ENCODE data around the gene ZNF273.
"Not testable (repeated sequence)": the region's sequence is repeated elsewhere in the genome, so short reads cannot be mapped to it uniquely, and the experiment has no call there.

Gene ZNF273

DNA sequence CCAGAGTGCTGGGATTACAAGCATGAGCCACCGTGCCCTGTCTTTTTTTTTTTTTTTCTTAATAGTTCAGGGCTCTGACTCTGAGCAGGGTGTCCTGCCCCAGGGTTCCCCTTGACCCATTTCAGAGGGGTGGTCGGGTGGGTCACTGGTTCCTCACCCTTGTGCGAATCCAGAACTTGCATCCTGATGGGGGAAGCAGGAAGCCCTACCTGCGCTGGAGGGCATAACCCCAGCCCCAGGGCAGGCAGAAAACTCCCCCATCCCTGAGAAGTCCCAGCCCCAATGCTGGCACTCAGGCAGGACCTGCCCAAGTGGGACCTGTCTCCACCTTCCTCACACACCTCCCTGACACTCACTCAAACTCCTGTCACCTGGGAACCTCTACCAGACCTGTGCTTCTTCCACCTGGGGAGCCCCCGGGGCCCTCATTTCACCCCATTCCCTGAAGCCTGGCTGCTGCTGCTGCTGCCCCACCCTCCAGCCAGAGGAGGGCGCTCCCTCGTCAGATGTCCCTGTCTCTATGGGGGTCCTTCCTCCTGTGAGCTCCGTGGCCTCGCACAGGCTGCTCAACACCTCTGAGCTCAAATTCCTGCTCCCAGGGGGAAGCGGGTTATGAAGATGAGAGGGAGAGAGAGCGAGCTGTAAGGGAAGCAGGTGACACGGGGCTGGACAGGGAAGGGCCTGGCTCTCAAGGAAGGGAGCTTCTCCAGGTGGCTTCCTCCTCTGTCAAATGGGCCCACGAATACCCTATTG, 15.1 kb upstream of the ZNF273 start:
- TF ChIP-seq JUND (IDR thresholded peaks at IDR 0.05; ENCODE audit: low read depth): no peak
- in situ Hi-C loops (cut with HindIII; ENCODE audit: low pct_unique_long_range_greater_than_20kb, low sequenced_read_pairs): no loop called here
- no peak for DNase-seq (ENCODE audit: low read depth in 1 of 2, low spot score in 1 of 2)

DNA sequence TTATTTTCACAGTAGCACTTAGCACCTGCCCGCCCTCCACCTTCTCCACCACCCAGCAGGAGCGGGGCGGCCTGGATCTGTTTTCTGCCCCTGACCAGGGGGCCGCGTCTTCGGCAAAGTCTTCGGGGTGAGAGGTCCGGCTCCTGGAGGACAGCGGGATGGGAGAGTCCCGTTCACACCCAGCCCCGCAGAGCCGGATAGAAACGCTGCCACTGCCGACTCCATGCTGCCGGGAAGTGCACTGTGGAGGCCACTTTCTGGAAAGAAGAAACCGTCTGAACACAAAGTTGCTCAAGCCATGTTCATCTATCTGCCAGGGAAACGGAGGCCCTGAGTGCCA, 14.5 kb upstream of the ZNF273 start:
- in situ Hi-C loops (cut with HindIII; ENCODE audit: low pct_unique_long_range_greater_than_20kb, low sequenced_read_pairs): no loop called here
- DNase-seq (ENCODE audit: low read depth in 1 of 2, low spot score in 1 of 2): no peak
- TF ChIP-seq JUND (IDR thresholded peaks at IDR 0.05; ENCODE audit: low read depth): no peak

DNA sequence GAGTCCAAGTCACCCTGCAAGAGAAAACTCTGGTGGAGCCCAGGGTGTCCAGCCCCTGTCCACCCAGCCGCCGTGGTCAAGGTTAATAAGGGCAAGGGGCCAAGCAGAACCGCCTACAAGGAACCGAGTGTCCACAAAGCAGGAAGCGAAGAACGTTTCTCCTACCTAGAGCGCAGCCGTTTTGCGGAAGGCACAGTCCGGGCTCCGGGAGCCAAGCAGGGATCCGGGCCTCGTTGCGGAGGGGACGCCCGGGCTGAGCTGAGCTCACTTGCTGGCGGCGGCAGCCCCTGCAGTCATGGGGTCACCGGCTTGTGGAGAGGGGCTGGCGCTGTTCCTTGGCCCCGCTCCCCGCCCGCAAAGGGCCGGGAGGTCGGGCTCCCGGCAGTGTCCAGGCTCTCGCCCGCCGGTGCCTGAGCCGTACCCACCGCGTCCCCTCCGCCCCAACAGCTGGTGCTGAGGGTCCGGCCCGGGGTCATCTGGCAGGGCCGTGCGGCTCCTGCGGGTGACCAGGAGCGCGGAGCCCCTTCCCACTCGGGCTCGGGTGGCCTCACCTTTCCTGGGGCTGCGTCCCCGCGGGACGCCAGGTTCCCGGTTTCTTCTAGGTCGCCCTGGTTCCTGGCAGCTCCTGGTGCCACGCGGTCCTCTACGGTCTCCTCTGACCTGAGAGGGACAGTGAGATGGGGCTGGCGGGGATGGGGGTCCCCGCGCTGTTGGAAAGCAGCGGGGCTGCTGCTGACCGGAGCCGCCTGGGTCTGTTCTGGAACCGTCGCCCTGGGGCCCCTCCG, 14.0 kb upstream of the ZNF273 start:
- DNase-seq (ENCODE audit: low read depth in 1 of 2, low spot score in 1 of 2): peak in 1 of 2 experiments; percentile 42
- in situ Hi-C loops (cut with HindIII; ENCODE audit: low pct_unique_long_range_greater_than_20kb, low sequenced_read_pairs): no loop called here

DNA sequence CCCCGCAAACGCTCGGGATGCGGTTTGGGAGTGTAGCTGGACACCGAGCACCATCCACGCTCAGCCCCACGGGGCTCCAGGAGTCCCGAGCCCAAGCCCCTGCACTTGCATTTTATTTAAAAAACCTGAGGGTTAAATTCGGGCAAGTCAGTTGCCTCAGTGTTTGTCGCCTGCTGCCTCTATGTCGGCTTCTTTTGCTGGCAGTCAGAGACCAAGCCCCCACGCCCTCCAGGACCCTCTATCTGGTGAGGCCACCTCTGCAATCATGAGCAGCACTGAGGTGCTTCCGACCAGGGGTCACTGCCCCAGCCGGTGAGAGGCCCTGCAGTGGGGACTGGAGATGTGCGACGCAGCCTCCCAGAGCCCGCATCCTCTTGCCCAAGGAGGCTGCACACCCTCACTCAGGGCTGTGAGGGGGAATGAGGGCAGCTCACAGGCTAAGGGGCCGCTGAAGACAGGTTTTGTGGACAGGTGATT, 13.3 kb upstream of the ZNF273 start:
- DNase-seq (ENCODE audit: low read depth in 1 of 2, low spot score in 1 of 2): no peak
- no peak for TF ChIP-seq JUND (IDR thresholded peaks at IDR 0.05; ENCODE audit: low read depth)
- in situ Hi-C loops (cut with HindIII; ENCODE audit: low pct_unique_long_range_greater_than_20kb, low sequenced_read_pairs): no loop called here

More for the DNA sequence above, 14.0 kb upstream of the ZNF273 start:
- no peak for TF ChIP-seq JUND (IDR thresholded peaks at IDR 0.05; ENCODE audit: low read depth)

DNA sequence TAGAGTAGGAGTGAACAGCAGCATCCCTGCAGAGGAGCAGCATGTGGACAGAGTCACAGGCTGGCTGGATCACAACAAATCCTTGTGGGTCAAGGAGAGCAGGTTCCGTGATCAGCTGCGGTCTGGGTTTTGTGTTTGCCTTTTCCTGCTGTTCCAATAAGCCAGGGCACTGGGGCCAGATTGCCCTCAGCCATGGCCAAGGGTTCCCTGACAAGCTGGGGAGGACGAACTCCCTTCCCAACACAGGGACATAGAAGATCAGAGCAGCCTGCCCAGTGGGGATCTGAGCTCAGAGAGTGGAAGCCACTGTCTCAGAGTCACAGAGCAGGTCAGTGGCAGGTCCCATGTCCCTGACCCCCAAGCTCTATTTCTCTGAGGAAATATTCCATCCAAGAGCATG, 12.8 kb upstream of the ZNF273 start:
- in situ Hi-C loops (cut with HindIII; ENCODE audit: low pct_unique_long_range_greater_than_20kb, low sequenced_read_pairs): not testable (repeated sequence)
- DNase-seq (ENCODE audit: low read depth in 1 of 2, low spot score in 1 of 2): peak in 1 of 2 experiments; percentile 10

DNA sequence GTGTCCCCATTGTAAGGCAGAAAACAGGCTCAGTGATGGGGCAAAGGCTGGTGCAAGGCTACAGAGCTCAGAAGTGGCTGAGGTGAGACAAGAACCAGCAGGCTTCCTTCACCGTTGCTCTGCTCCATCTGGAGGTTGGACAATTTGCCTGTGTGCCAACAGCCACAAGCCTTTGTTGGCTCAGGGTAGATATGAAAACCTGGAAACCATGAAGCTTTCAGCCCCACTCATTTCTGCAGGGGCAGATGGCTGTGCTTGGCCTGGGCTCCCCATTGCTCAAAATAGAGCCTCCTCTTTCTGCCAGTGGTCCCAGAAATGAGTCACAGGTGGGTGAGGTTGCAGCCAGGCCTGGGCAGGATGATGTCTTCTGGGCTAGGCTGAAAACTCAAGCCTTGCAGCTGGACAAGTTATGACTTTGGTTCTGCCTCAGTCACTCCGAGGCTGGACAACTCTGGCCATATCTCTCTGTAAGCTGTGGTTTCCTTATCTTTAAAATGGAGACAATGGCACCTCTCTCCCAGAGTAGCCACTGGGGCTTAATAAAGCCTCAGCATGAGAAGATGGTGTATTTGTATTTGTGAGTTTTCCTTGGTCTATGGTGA, 12.2 kb upstream of the ZNF273 start:
- in situ Hi-C loops (cut with HindIII; ENCODE audit: low pct_unique_long_range_greater_than_20kb, low sequenced_read_pairs): no loop called here
- TF ChIP-seq JUND (IDR thresholded peaks at IDR 0.05; ENCODE audit: low read depth): no peak
- no peak for DNase-seq (ENCODE audit: low read depth in 1 of 2, low spot score in 1 of 2)

DNA sequence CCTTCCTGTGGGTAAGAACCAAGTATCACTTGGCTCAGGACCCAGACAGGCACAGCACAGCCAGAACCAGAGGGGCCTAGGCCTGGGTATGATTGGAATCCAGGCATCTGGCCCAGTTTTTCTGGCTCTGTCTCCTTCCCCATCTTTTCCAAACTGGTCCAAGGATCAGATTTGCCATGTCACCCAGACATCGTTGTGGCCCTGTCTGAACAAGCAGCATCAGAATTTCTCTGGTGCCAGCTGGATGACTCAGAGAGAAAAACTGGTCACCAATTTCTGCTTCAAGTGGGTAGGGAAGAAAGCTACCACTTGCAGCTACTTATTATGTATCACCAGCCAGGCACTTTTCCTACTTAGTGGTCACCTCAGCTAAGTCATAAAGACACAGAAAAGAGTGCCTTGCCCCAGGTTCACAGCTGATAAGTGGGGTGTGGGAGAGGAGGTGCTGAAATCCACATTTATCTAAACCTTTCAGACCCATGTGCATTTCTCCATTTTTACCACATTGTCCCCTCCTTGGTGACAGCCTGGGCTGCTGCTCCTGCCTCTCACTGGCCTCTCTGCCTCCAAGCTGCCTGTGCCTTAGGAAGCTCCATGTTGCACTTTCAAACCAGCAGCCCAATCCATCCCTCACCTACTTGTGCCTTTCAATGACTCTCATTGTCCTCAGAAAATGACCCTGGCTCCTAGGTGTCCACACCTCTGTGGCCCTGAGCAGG, 11.6 kb upstream of the ZNF273 start:
- in situ Hi-C loops (cut with HindIII; ENCODE audit: low pct_unique_long_range_greater_than_20kb, low sequenced_read_pairs): not testable (repeated sequence)
- DNase-seq (ENCODE audit: low read depth in 1 of 2, low spot score in 1 of 2): peak in 1 of 2 experiments; percentile 5

DNA sequence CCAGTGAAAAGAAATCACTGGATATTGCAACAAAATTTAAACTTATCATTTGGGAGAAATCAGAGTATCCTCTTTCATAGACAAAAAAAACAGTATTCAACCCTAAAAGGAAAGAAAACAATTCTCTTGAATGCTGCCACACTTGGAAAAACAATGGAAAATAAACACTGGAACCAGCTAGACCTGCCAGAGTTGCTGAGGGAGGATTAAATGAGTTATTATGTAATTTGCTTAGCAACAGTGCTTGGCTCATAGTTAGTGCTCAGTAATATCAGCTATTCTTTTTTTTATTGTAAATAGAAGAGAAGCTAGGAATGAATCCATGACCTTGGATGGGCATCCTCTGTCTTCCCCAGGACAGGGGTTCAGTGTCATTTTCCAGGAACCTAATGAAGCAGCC, 11.0 kb upstream of the ZNF273 start:
- peak; percentile 5 to 52 for DNase-seq (ENCODE audit: low read depth in 1 of 2, low spot score in 1 of 2)
- in situ Hi-C loops (cut with HindIII; ENCODE audit: low pct_unique_long_range_greater_than_20kb, low sequenced_read_pairs): no loop called here
- TF ChIP-seq JUND (IDR thresholded peaks at IDR 0.05; ENCODE audit: low read depth): no peak

DNA sequence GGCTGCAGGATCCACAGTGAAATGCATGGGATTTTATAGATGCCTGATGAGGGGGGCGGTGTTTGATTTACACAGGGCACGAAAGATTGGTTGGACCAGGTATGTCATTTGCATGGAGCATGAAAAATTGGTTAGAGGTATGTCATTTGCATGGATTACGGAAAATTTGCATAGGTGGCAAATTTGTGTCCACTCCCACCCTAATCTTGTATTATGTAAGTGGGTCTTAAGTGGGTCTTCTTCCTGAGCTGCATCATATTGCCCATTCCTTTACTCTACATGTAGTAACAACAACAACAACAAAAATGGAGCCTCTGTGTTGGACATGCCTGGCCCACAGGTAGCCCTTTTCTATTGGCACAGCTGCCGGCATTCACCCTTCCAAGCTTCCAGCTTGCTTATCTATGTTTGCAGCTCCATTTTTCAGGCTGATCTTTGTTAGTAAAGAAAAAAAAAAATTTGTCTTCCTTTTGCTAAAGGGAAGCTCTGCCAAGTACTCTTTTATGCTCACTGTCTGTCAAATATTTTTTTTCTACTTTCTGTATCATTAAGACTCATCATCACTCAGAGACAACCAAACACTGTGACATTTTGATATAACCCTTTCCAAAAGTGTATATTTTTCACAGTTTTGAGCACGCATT, 10.3 kb upstream of the ZNF273 start:
- no peak for DNase-seq (ENCODE audit: low read depth in 1 of 2, low spot score in 1 of 2)
- in situ Hi-C loops (cut with HindIII; ENCODE audit: low pct_unique_long_range_greater_than_20kb, low sequenced_read_pairs): no loop called here
- no peak for TF ChIP-seq JUND (IDR thresholded peaks at IDR 0.05; ENCODE audit: low read depth)

DNA sequence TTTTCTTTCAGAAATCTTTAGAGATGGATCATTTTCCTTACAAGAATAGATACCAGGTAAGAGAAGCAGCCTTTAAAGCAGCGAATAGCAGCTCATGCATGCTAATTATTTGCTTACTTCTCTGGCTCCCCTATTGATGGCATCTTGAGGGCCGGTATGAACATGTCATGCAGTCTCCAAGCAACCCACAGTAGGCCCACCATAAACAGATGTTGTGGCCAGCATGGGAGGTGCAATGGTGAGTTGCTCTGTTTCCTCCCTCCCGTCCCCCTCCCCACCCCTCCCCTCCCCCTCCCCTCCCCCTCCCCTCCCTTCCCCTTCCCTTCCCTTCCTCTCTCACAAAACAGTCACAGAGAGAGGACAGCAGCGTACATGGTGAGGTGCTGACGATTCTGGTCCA, 9.7 kb upstream of the ZNF273 start:
- no peak for DNase-seq (ENCODE audit: low read depth in 1 of 2, low spot score in 1 of 2)
- no peak for TF ChIP-seq JUND (IDR thresholded peaks at IDR 0.05; ENCODE audit: low read depth)
- in situ Hi-C loops (cut with HindIII; ENCODE audit: low pct_unique_long_range_greater_than_20kb, low sequenced_read_pairs): no loop called here

DNA sequence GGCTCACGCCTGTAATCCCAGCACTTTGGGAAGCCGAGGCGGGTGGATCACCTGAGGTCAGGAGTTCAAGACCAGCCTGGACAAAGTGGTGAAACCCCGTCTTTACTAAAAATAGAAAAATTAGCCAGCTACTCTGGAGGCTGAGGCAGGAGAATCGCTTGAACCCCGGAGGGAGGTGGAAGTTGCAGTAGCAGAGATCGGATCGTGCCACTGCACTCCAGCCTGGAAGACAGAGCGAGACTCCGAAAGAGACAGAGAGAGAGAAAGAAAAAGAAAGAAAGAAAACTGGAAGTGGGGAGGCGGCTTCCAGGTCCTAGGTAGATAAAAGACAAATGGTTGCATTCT, 640 bp upstream of the ZNF273 start:
- in situ Hi-C loops (cut with HindIII; ENCODE audit: low pct_unique_long_range_greater_than_20kb, low sequenced_read_pairs); DNase-seq (ENCODE audit: low read depth in 1 of 2, low spot score in 1 of 2): not testable (repeated sequence)

DNA sequence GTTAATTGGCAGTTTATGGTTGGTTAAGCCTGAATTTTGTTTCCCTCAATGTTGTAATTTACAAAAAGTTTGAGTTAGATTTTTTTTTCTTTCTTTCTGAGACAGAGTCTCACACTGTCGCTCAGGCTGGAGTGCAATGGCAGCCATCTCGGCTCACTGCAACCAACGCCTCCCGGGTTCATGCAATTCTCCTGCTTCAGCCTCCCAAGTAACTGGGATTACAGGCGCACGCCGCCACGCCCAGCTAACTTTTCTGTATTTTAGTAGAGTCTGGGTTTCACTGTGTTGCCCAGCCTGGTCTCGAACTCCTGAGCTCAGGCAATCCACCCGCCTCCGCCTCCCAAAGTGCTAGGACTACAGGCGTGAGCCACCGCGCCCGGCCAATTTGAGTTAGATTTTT, 935 bp downstream of the ZNF273 start:
- DNase-seq (ENCODE audit: low read depth in 1 of 2, low spot score in 1 of 2): no peak
- in situ Hi-C loops (cut with HindIII; ENCODE audit: low pct_unique_long_range_greater_than_20kb, low sequenced_read_pairs): no loop called here

More for the DNA sequence above, 935 bp downstream of the ZNF273 start:
- no peak for TF ChIP-seq JUND (IDR thresholded peaks at IDR 0.05; ENCODE audit: low read depth)

All from T47D (cell line).